Suprapubic skin (tissue), 4 donors: ENCODE data around the gene FADS6. TPM values are rescaled to one million over a fixed set of nuclear protein-coding genes. Genes with fewer than 3 reads are reported as not detected.

Source experiments
- DNase-seq, 2 donors: peaks; one replicate each; pipeline ENCODE4 v3.0.0-alpha.2; 2019; ENCODE audit warnings: low spot score in 2 of 2
- H3K27ac ChIP-seq: fragments of 200-600 bp; sonication (generic); one replicate; pipeline ENCODE4 v1.5.1; 2019
- H3K27me3 ChIP-seq: fragments of 200-600 bp; sonication (generic); one replicate; pipeline ENCODE4 v1.5.1; 2019
- H3K36me3 ChIP-seq: fragments of 200-600 bp; sonication (generic); one replicate; pipeline ENCODE4 v1.5.1; 2019
- H3K4me1 ChIP-seq: fragments of 200-600 bp; sonication (generic); one replicate; pipeline ENCODE4 v1.5.1; 2019
- H3K4me3 ChIP-seq: fragments of 200-600 bp; sonication (generic); one replicate; pipeline ENCODE4 v1.5.1; 2019; ENCODE audit warnings: mild to moderate bottlenecking
- H3K9me3 ChIP-seq: fragments of 200-600 bp; sonication (generic); one replicate; pipeline ENCODE4 v1.5.1; 2019
- CTCF ChIP-seq, 2 donors: fragments of 200-600 bp in 1 of 2; fragments of 450-650 bp in 1 of 2; sonication (generic) in 1 of 2; IDR thresholded peaks; one replicate each; pipeline ENCODE4 v1.5.1; 2016 to 2019; ENCODE audit warnings: antibody characterized with exemption in 2 of 2, mild to moderate bottlenecking in 1 of 2, moderate library complexity in 1 of 2
- EP300 ChIP-seq: sonication (generic); formaldehyde crosslinking; IDR thresholded peaks from one replicate; pipeline ENCODE4 v1.6.1; 2017; ENCODE audit warnings: antibody characterized with exemption
- POLR2A ChIP-seq, 2 donors: fragments of 450-650 bp; IDR thresholded peaks; one replicate each; pipeline ENCODE4 v1.6.1; 2017; ENCODE audit warnings: antibody characterized with exemption in 2 of 2, mild to moderate bottlenecking in 2 of 2, moderate library complexity in 2 of 2
- POLR2AphosphoS5 ChIP-seq, 3 donors: sonication (generic); formaldehyde crosslinking; IDR thresholded peaks; one replicate each; pipeline ENCODE4 v1.6.1; 2017; ENCODE audit warnings: antibody characterized with exemption in 3 of 3
- WGBS: methylation state at CpG from one replicate; pipeline ENCODE4 v1.1.5; 2018; 5-methylcytosine and 5-hydroxymethylcytosine counted together
- total RNA-seq, 4 donors: library from RNA; depleted of rRNA; stranded (reverse); fragments of >200 nt; gene quantifications; one replicate each; pipeline ENCODE4 v1.1.0, GENCODE V29; 2016

The FADS6 gene
- total RNA-seq, 4 donors from 2014 or later, result 4.9 to 11.6 (median 8.1) TPM

- Histone ChIP-seq H3K9me3 (no peaks in the 10 kb centered on the region), H3K4me1 (peaks cover 10% of the 10 kb centered on the region), H3K4me3 (no peak overlapping the region), H3K27ac (no peak overlapping the region), H3K27me3 (peaks cover 20% of the 10 kb centered on the region), H3K36me3 (no peaks in the 10 kb centered on the region)
- WGBS, result 74% methylated on average over 17 of the region's 20 CpGs
- TF ChIP-seq POLR2A (IDR thresholded peaks at IDR 0.05) (no peak), EP300 (no peak), CTCF (IDR thresholded peaks at IDR 0.05) (no peak), POLR2AphosphoS5 (IDR thresholded peaks at IDR 0.05) (no peak)
- DNase-seq, result no peak
Measured at GRCh38 chr17:74882517-74883240, 10.8 kb downstream of the FADS6 start.

- Histone ChIP-seq H3K9me3 (no peaks in the 10 kb centered on the region), H3K36me3 (no peaks in the 10 kb centered on the region), H3K27me3 (peaks cover 20% of the 10 kb centered on the region), H3K4me1 (peaks cover 13% of the 10 kb centered on the region), H3K4me3 (no peak overlapping the region), H3K27ac (no peak overlapping the region)
- no peak for TF ChIP-seq POLR2A (IDR thresholded peaks at IDR 0.05)
- TF ChIP-seq CTCF (IDR thresholded peaks at IDR 0.05), result no peak
- TF ChIP-seq POLR2AphosphoS5 (IDR thresholded peaks at IDR 0.05), result no peak
- no peak for TF ChIP-seq EP300
- 82% methylated on average over 11 of the region's 11 CpGs for WGBS
- DNase-seq, result no peak
Measured at GRCh38 chr17:74881073-74881472, 12.4 kb downstream of the FADS6 start.

- H3K4me3 ChIP-seq, result no peak overlapping the region
- H3K36me3 ChIP-seq, result no peaks in the 10 kb centered on the region
- DNase-seq, result no peak
- no peak overlapping the region for H3K27ac ChIP-seq
- H3K27me3 ChIP-seq, result peaks cover 14% of the 10 kb centered on the region
- H3K9me3 ChIP-seq, result no peaks in the 10 kb centered on the region
- H3K4me1 ChIP-seq, result peaks cover 13% of the 10 kb centered on the region
- TF ChIP-seq POLR2A (IDR thresholded peaks at IDR 0.05) (no peak), CTCF (IDR thresholded peaks at IDR 0.05) (no peak), POLR2AphosphoS5 (IDR thresholded peaks at IDR 0.05) (no peak), EP300 (no peak)
- WGBS, result 93% methylated on average over 2 of the region's 16 CpGs
Measured at GRCh38 chr17:74879308-74879707, 14.1 kb downstream of the FADS6 start.

- H3K27me3 ChIP-seq, result peaks cover 10% of the 10 kb centered on the region
- no peak for DNase-seq
- TF ChIP-seq CTCF (IDR thresholded peaks at IDR 0.05) (no peak), POLR2A (IDR thresholded peaks at IDR 0.05) (no peak), POLR2AphosphoS5 (IDR thresholded peaks at IDR 0.05) (no peak), EP300 (no peak)
- no peak overlapping the region for H3K4me3 ChIP-seq
- no peak overlapping the region for H3K27ac ChIP-seq
- H3K4me1 ChIP-seq, result peaks cover 17% of the 10 kb centered on the region
- no peaks in the 10 kb centered on the region for H3K36me3 ChIP-seq
- WGBS, result 62% methylated on average over 2 of the region's 2 CpGs
- no peaks in the 10 kb centered on the region for H3K9me3 ChIP-seq
Measured at GRCh38 chr17:74878658-74879057, 14.8 kb downstream of the FADS6 start.

- Histone ChIP-seq H3K4me3 (no peak overlapping the region), H3K27me3 (peaks cover 6% of the 10 kb centered on the region), H3K9me3 (no peaks in the 10 kb centered on the region), H3K36me3 (no peaks in the 10 kb centered on the region), H3K4me1 (peaks cover 19% of the 10 kb centered on the region), H3K27ac (no peak overlapping the region)
- peak in 1 of 2 donors; percentile 70 for DNase-seq
- TF ChIP-seq POLR2AphosphoS5 (IDR thresholded peaks at IDR 0.05) (no peak), POLR2A (IDR thresholded peaks at IDR 0.05) (no peak), EP300 (no peak), CTCF (IDR thresholded peaks at IDR 0.05) (no peak)
- 39% methylated on average over 6 of the region's 19 CpGs for WGBS
Measured at GRCh38 chr17:74877592-74878548, 15.6 kb downstream of the FADS6 start.
